Retinal pigment epithelial cell (primary cell): ENCODE data around the gene PHKG2.

ENCODE experiments used
- DNase-seq: peaks from one replicate; pipeline ENCODE4 v3.0.0-alpha.2; 2010; ENCODE audit warnings: low read depth
- H3K4me3 ChIP-seq: 2 replicates; pipeline ENCODE4 v1.5.1; 2011; ENCODE audit warnings: mild to moderate bottlenecking, low read length, control low read depth, moderate library complexity
- CTCF ChIP-seq: conservative IDR thresholded peaks from 2 replicates; pipeline ENCODE4 v1.5.1; 2011; ENCODE audit warnings: low read depth, low read length, control low read depth, inconsistent platforms

The PHKG2 gene

GRCh38 chr16:30740364-30741251 is 7.6 kb upstream of the PHKG2 start:
- no peak overlapping the region for H3K4me3 ChIP-seq
- DNase-seq = peak; percentile 34
- no peak for TF ChIP-seq CTCF

- no peak overlapping the region for H3K4me3 ChIP-seq
- TF ChIP-seq CTCF = no peak
- peak; percentile 83 for DNase-seq
Observed at GRCh38 chr16:30741461-30741914, 6.7 kb upstream of the PHKG2 start.

GRCh38 chr16:30743716-30744115 is 4.5 kb upstream of the PHKG2 start:
- DNase-seq = no peak
- no peak for TF ChIP-seq CTCF
- no peak overlapping the region for H3K4me3 ChIP-seq

- DNase-seq = no peak
- TF ChIP-seq CTCF = no peak
- H3K4me3 ChIP-seq = no peak overlapping the region
Observed at GRCh38 chr16:30744183-30744582, 4.0 kb upstream of the PHKG2 start.

GRCh38 chr16:30745082-30745481 is 3.1 kb upstream of the PHKG2 start:
- no peak for DNase-seq
- no peak for TF ChIP-seq CTCF
- no peak overlapping the region for H3K4me3 ChIP-seq

GRCh38 chr16:30746638-30747175 is 1.5 kb upstream of the PHKG2 start:
- no peak overlapping the region for H3K4me3 ChIP-seq
- DNase-seq = no peak
- TF ChIP-seq CTCF = no peak

GRCh38 chr16:30747331-30747730 is 894 bp upstream of the PHKG2 start:
- no peak for DNase-seq
- no peak for TF ChIP-seq CTCF
- peak overlapping the region; percentile 75 for H3K4me3 ChIP-seq
